ENCODE results near the gene TRERF1.

DNA sequence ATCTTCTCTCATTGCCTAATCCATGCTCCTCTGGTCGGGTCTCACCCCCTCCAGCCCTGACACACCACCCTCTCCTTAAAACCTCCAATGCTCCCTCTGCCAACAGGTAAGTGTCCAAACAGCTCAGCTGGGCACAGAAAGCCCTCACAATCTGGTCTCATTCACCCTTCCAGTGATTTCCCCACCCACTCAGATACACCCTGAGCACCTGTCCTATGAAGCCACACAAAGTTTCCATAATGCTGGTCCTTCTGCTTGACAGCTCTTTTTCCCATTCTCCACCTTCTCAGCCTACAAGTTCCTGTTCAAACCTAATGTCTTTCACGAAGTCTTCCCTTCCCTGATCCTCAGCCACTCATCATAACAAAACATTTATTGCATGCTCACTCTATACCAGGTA is 164.0 kb downstream of the TRERF1 start:
- TF ChIP-seq POLR2A (IDR thresholded peaks at IDR 0.05; ENCODE audit: low read depth, low read length) = no peak
- TF ChIP-seq POLR2AphosphoS5 (IDR thresholded peaks at IDR 0.05; ENCODE audit: low read depth, low read length) = no peak
- TF ChIP-seq TAF1 (IDR thresholded peaks at IDR 0.05; ENCODE audit: borderline replicate concordance, low read depth, low read length) = no peak
